WI38 (cell line): ENCODE results near the gene ZCCHC9.

ENCODE experiments used
- H3K4me3 ChIP-seq: 2 replicates; pipeline ENCODE4 v1.5.1; 2011; ENCODE audit warnings: low read depth, mild to moderate bottlenecking, control low read depth, low read length
- CTCF ChIP-seq: IDR thresholded peaks from 2 replicates; pipeline ENCODE4 v1.5.1; 2012; ENCODE audit warnings: low read depth, mild to moderate bottlenecking, control low read depth, low read length

The ZCCHC9 gene

GRCh38 chr5:81308836-81309235, 7.4 kb downstream of the ZCCHC9 start:
- no peak overlapping the region for H3K4me3 ChIP-seq
- no peak for TF ChIP-seq CTCF

GRCh38 chr5:81310402-81311063, 9.1 kb downstream of the ZCCHC9 start:
- no peak overlapping the region for H3K4me3 ChIP-seq
- TF ChIP-seq CTCF = no peak

GRCh38 chr5:81313278-81313677, 11.9 kb downstream of the ZCCHC9 start:
- no peak overlapping the region for H3K4me3 ChIP-seq
- TF ChIP-seq CTCF = no peak

- no peak overlapping the region for H3K4me3 ChIP-seq
- no peak for TF ChIP-seq CTCF
These were observed 12.3 kb downstream of the ZCCHC9 start for GRCh38 chr5:81313686-81314085.

GRCh38 chr5:81314581-81314980, 13.2 kb downstream of the ZCCHC9 start:
- TF ChIP-seq CTCF = no peak
- H3K4me3 ChIP-seq = no peak overlapping the region

- no peak for TF ChIP-seq CTCF
- H3K4me3 ChIP-seq = no peak overlapping the region
These were observed 13.9 kb downstream of the ZCCHC9 start for GRCh38 chr5:81315336-81315735.

- TF ChIP-seq CTCF = no peak
- no peak overlapping the region for H3K4me3 ChIP-seq
These were observed 14.4 kb downstream of the ZCCHC9 start for GRCh38 chr5:81315830-81316229.
